Small intestine (tissue), 7 donors: Measurements from ENCODE around the gene QKI. TPM values are rescaled to one million over a fixed set of nuclear protein-coding genes. Genes with fewer than 3 reads are reported as not detected.

Source experiments
- DNase-seq, 2 donors: peaks; one replicate each; pipeline versions ENCODE4 v3.0.0 to v3.0.0-alpha.2; 2013
- FAIRE-seq: peaks from 2 replicates; lab custom pipeline; 2012; peaks lifted over from hg19 to GRCh38; lab: Jason Lieb, UNC
- H3K27ac ChIP-seq, 3 donors: one replicate each; pipeline ENCODE4 v1.5.1; 2013; ENCODE audit warnings: low read length in 2 of 3, mild to moderate bottlenecking in 2 of 3, control low read depth in 1 of 3, inconsistent platforms in 1 of 3, low read depth in 1 of 3, moderate library complexity in 1 of 3
- H3K27me3 ChIP-seq, 3 donors: one replicate each; pipeline ENCODE4 v1.6.1; 2013; ENCODE audit warnings: low read length in 3 of 3, inconsistent platforms in 1 of 3; ENCODE audit not compliant: control insufficient read depth in 3 of 3, insufficient read depth in 3 of 3
- H3K36me3 ChIP-seq, 3 donors: one replicate each; pipeline ENCODE4 v1.6.1; 2013; ENCODE audit warnings: low read length in 3 of 3, inconsistent platforms in 1 of 3, low read depth in 1 of 3, mild to moderate bottlenecking in 1 of 3, moderate library complexity in 1 of 3; ENCODE audit not compliant: control insufficient read depth in 3 of 3, insufficient read depth in 2 of 3
- H3K4me1 ChIP-seq, 3 donors: one replicate each; pipeline ENCODE4 v1.6.1; 2013; ENCODE audit warnings: low read length in 2 of 3, inconsistent platforms in 1 of 3, low read depth in 1 of 3, mild to moderate bottlenecking in 1 of 3, moderate library complexity in 1 of 3; ENCODE audit not compliant: control insufficient read depth in 3 of 3, insufficient read depth in 2 of 3
- H3K4me3 ChIP-seq, 3 donors: one replicate each; pipeline ENCODE4 v1.5.1; 2013; ENCODE audit warnings: low read length in 3 of 3, control low read depth in 1 of 3, inconsistent platforms in 1 of 3, low read depth in 1 of 3, mild to moderate bottlenecking in 1 of 3, moderate library complexity in 1 of 3
- H3K9me3 ChIP-seq, 2 donors: one replicate each; pipeline ENCODE4 v1.6.1; 2013; ENCODE audit warnings: low read depth in 1 of 2, low read length in 1 of 2; ENCODE audit not compliant: control insufficient read depth in 2 of 2, insufficient read depth in 1 of 2
- WGBS, 3 donors: extraction: QIAGEN DNeasy Blood & Tissue Kit; methylation state at CpG; one replicate each; pipeline ENCODE4 v1.1.7; 2013; 5-methylcytosine and 5-hydroxymethylcytosine counted together
- polyA plus RNA-seq, 4 donors: library from polyadenylated mRNA; stranded (reverse) in 3 of 4; unstranded in 1 of 4; fragments of 200-250 nt in 3 of 4; fragments of 120-200 nt in 1 of 4; gene quantifications; one replicate each; pipeline versions ENCODE4 v1.2.1 to v1.2.3, GENCODE V29; 2013
- donor health status: healthy with polysubstance abuse.
- donor health status: control.
- donor health status: control.
- donor health status: Bipolar disorder and iron deficiency.
- donor health status: healthy.

QKI gene
- polyA plus RNA-seq, 4 donors: 2.5 to 18.9 (median 13.7) TPM

- no peak overlapping the region for H3K27ac ChIP-seq
- no peaks in the 10 kb centered on the region for H3K36me3 ChIP-seq
- FAIRE-seq (no peak), DNase-seq (no peak)
- H3K4me3 ChIP-seq: no peak overlapping the region
- 77 to 80% (median 79%) methylated on average over 4 of the region's 4 CpGs for WGBS, 3 donors
- peaks cover 0 to 25% (median 0%) of the 10 kb centered on the region in 3 donors for H3K27me3 ChIP-seq
- no peaks in the 10 kb centered on the region for H3K4me1 ChIP-seq
- no peaks in the 10 kb centered on the region for H3K9me3 ChIP-seq
These were observed 19.9 kb upstream of the QKI start for GRCh38 chr6:163394659-163395058.

DNA sequence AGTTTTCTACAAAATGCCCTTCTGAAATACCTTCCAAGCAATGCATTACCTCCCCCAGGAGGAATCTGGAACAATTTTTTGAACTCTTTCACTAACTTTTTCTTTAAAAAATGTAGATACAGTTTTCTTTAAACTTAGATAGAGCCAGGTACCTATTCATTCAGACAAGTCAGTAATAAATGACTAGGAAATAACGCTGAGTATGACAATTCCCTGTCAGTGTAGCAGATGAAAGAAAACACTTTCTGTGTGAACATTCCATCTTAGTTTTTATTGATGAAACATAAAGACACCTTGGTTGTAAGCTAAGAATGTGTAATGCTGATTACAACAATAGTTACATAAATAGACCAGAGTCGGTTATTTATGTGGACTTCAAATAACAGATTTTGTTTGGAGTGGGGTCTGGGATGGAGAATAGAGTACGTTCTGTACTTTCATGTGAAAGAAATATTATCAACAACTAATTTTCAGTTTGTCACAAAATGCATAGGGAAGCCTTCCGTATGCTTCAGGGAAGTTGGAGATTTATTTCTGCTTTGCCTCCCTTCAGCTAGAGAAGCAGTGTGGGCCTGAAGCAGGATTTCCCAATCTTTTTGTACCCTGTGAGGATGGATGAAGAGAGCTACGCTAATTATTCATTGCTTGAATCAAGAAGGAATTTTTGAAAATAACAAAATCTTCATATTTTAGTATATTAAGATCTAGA is 19.2 kb upstream of the QKI start:
- no peak overlapping the region for H3K4me3 ChIP-seq
- FAIRE-seq: no peak
- H3K4me1 ChIP-seq: no peaks in the 10 kb centered on the region
- peaks cover 0 to 30% (median 0%) of the 10 kb centered on the region in 3 donors for H3K27me3 ChIP-seq
- no peak for DNase-seq
- H3K9me3 ChIP-seq: no peaks in the 10 kb centered on the region
- H3K36me3 ChIP-seq: no peaks in the 10 kb centered on the region
- no peak overlapping the region for H3K27ac ChIP-seq
- 77 to 83% (median 83%) methylated on average over 5 of the region's 5 CpGs for WGBS, 3 donors

DNA sequence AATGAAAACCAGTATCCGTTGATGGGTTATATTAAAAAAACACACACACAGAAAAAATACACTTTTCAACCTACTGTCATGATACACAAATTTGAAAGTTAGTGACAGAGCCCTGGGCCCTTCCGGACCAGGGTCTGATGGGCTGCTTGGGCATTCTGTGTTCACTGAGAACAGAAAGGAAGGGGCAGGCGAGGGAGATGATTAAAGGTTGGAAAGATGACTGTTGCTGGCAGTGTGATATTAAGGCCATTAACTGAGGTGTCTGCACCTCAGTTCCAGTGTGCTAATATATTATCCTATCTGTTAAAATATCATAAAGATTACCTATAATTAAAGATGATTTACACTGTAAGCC is 18.7 kb upstream of the QKI start:
- no peak for DNase-seq
- no peak overlapping the region for H3K4me3 ChIP-seq
- peaks cover 0 to 30% (median 0%) of the 10 kb centered on the region in 3 donors for H3K27me3 ChIP-seq
- 80 to 88% (median 82%) methylated on average over 3 of the region's 3 CpGs for WGBS, 3 donors
- FAIRE-seq: no peak
- no peaks in the 10 kb centered on the region for H3K4me1 ChIP-seq
- no peak overlapping the region for H3K27ac ChIP-seq
- no peaks in the 10 kb centered on the region for H3K36me3 ChIP-seq
- no peaks in the 10 kb centered on the region for H3K9me3 ChIP-seq

DNA sequence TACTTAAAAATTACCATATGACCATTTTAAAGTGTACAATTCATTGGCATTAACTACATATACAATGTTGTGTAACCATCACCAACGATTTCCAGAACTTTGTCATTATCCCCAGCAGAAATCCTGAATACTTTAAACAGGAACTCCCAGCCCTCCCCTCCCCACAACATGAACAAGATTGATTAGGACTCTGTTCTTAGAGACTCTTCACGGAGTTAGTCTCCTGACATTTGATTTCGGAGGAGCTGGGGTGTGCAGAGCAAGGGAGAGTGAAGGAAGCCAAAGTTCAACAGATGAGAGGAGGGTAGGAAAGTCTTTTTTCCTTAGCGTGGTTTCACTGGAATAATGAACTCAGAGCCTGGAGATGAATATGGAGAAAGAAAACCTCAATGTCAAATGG is 17.2 kb upstream of the QKI start:
- WGBS, 3 donors: 28 to 52% (median 40%) methylated on average over 4 of the region's 4 CpGs
- Histone ChIP-seq H3K27ac (no peak overlapping the region), H3K27me3 (peaks cover 0 to 40% (median 0%) of the 10 kb centered on the region in 3 donors), H3K4me3 (no peak overlapping the region), H3K36me3 (no peaks in the 10 kb centered on the region), H3K4me1 (no peaks in the 10 kb centered on the region), H3K9me3 (no peaks in the 10 kb centered on the region)
- FAIRE-seq: no peak
- DNase-seq: no peak

GRCh38 chr6:163398115-163398514 is 16.4 kb upstream of the QKI start:
- peaks cover 0 to 40% (median 0%) of the 10 kb centered on the region in 3 donors for H3K27me3 ChIP-seq
- no peak for DNase-seq
- WGBS, 3 donors: 54 to 77% (median 70%) methylated on average over 2 of the region's 2 CpGs
- no peak overlapping the region for H3K27ac ChIP-seq
- no peak overlapping the region for H3K4me3 ChIP-seq
- no peaks in the 10 kb centered on the region for H3K36me3 ChIP-seq
- no peaks in the 10 kb centered on the region for H3K4me1 ChIP-seq
- no peak for FAIRE-seq
- H3K9me3 ChIP-seq: no peaks in the 10 kb centered on the region

DNA sequence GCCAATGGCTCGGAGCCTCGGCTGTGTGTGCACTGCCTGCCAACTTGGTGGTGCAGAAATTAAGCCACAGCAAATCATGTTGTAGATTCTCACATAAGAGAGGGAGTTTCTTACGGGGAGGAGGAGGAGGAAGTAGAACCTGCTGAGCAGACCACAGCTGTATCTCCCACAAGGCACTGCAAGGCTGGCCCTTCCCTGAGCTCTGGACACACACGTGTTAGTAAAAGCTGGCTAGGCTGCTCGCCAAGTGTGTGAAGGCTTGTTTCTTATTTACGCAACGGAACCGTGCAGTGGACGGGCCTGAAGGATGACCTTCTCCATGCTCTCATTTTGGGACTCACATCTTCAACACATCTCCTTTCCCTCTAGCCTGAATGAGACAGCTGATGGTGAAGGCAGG is 15.7 kb upstream of the QKI start:
- no peaks in the 10 kb centered on the region for H3K9me3 ChIP-seq
- WGBS, 3 donors: 78 to 80% (median 80%) methylated on average over 9 of the region's 9 CpGs
- FAIRE-seq (no peak), DNase-seq (no peak)
- H3K27me3 ChIP-seq: peaks cover 0 to 40% (median 0%) of the 10 kb centered on the region in 3 donors
- H3K4me3 ChIP-seq: no peak overlapping the region
- no peaks in the 10 kb centered on the region for H3K36me3 ChIP-seq
- no peaks in the 10 kb centered on the region for H3K4me1 ChIP-seq
- no peak overlapping the region for H3K27ac ChIP-seq

DNA sequence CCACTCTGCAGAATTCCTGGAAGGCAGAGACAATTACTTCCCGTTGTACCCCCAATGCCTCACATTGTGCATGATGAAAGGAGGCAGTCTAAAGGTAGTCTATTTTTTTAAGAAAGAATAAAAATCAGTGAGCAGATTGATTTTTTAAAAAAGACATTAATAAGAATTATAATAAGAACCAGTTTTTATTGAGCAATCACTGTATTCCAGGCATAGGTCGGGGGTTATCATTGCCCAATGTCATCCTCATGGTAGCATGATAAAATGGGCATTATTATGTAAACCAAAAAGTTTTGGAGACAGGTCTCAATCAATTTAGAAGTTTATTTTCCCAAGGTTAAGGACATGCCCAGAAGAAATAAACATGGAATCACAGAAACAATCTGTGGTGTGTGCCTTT is 14.0 kb upstream of the QKI start:
- H3K27me3 ChIP-seq: peaks cover 0 to 38% (median 0%) of the 10 kb centered on the region in 3 donors
- H3K4me3 ChIP-seq: no peak overlapping the region
- no peaks in the 10 kb centered on the region for H3K9me3 ChIP-seq
- FAIRE-seq: no peak
- no peak overlapping the region for H3K27ac ChIP-seq
- no peaks in the 10 kb centered on the region for H3K36me3 ChIP-seq
- 80 to 89% (median 82%) methylated on average over 2 of the region's 2 CpGs for WGBS, 3 donors
- no peaks in the 10 kb centered on the region for H3K4me1 ChIP-seq
- DNase-seq: no peak

- H3K4me1 ChIP-seq: no peaks in the 10 kb centered on the region
- 86 to 96% (median 91%) methylated on average over 14 of the region's 14 CpGs for WGBS, 3 donors
- peaks cover 0 to 41% (median 0%) of the 10 kb centered on the region in 3 donors for H3K27me3 ChIP-seq
- no peaks in the 10 kb centered on the region for H3K9me3 ChIP-seq
- H3K36me3 ChIP-seq: no peaks in the 10 kb centered on the region
- no peak for DNase-seq
- no peak for FAIRE-seq
- H3K4me3 ChIP-seq: no peak overlapping the region
- no peak overlapping the region for H3K27ac ChIP-seq
These were observed 13.3 kb upstream of the QKI start for GRCh38 chr6:163401039-163401885.
